SH-SY5Y (cell line): ENCODE results near the gene NARS2.

Source experiments
- GATA2 ChIP-seq: IDR thresholded peaks from 2 replicates; pipeline ENCODE4 v1.6.1; 2011; ENCODE audit warnings: mild to moderate bottlenecking, low read depth, low read length
- GATA3 ChIP-seq: IDR thresholded peaks from 2 replicates; pipeline ENCODE4 v1.6.1; 2011; ENCODE audit warnings: low read depth, mild to moderate bottlenecking, low read length, moderate library complexity

DNA sequence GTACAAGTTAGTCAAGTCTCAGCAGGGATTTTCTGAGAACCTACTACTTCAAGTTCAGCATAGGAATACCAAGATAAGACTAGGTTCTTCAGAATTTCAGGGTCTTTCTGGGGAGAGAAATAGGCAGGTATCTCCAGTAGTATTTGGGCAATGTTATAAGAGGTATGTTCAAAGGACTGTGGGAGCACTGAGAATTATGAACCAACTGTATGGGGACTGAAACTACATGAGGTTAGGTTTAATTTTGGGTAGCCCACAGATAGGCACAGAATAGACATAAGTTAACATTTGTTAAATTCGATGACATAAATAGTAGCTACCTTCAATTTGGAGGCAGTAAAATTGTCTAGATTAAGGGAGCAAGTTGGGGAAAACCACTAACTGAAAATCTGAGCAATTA, 147.8 kb downstream of the NARS2 start:
- TF ChIP-seq GATA2 (no peak), GATA3 (no peak)
